HepG2 (cell line): ENCODE results near the gene KRTAP4-7. TPM values are rescaled to one million over a fixed set of nuclear protein-coding genes. Genes with fewer than 3 reads are reported as not detected.
"Not testable (repeated sequence)": the region's sequence is repeated elsewhere in the genome, so short reads cannot be mapped to it uniquely, and the experiment has no call there.

Experiments used
- ATAC-seq: fragments of 200-7000 bp; cut with Tn5 transposase; 3 replicates; pipeline ENCODE4 v1.9.1; 2020; ENCODE audit warnings: mild to moderate bottlenecking, moderate library complexity
- BruUV-seq: library from RNA; stranded (reverse); fragments of 400-500 nt; replicated peaks from 2 replicates; lab custom pipeline; 2021; lab: Mats Ljungman, UMichigan
- CTCF ChIA-PET: fragments of 300-600 bp; formaldehyde crosslinking; extraction: SDS; loops from one replicate; lab custom pipeline; 2021; ENCODE audit warnings: low total read pairs, inconsistent platforms, low intra/inter-chr PET ratio; lab: Yijun Ruan, JAX
- POLR2A ChIA-PET: fragments of 350-600 bp; sonication (Branson Sonifier 250); formaldehyde crosslinking; loops from one replicate; lab custom pipeline; 2020; ENCODE audit warnings: antibody characterized with exemption, inconsistent platforms; lab: Yijun Ruan, JAX
- DNase-seq: peaks from one replicate; pipeline ENCODE4 v3.0.0-alpha.2; 2015; ENCODE audit warnings: low spot score
- FAIRE-seq: peaks from 3 replicates; lab custom pipeline; 2011; peaks lifted over from hg19 to GRCh38; lab: Jason Lieb, UNC
- H2AFZ ChIP-seq: one replicate; pipeline ENCODE4 v1.6.1; 2011; ENCODE audit warnings: low read length, inconsistent platforms
- H3K27ac ChIP-seq: fragments of 300-600 bp; 3 replicates; pipeline ENCODE4 v1.8.0; 2011; ENCODE audit warnings: mixed run types, mild to moderate bottlenecking, mixed read lengths, low read length, inconsistent platforms; ENCODE audit not compliant: insufficient read depth; ENCODE audit errors: extremely low read length
- H3K27me3 ChIP-seq, 2 experiments: fragments of 200-600 bp in 1 of 2; 2 replicates in 1 of 2; 3 replicates in 1 of 2; pipeline versions ENCODE4 v1.6.0 to v1.8.0; 2011; ENCODE audit warnings: low read length in 2 of 2, mild to moderate bottlenecking in 2 of 2, moderate library complexity in 2 of 2, inconsistent platforms in 1 of 2; ENCODE audit not compliant: insufficient read depth in 2 of 2, control insufficient read depth in 1 of 2
- H3K36me3 ChIP-seq, 2 experiments: fragments of 200-600 bp in 1 of 2; replicated peaks in 1 of 2; 2 replicates in 1 of 2; 3 replicates in 1 of 2; pipeline versions ENCODE4 v1.5.1 to v1.8.0; 2011; ENCODE audit warnings: low read length in 2 of 2, inconsistent platforms in 1 of 2; ENCODE audit not compliant: insufficient read depth in 2 of 2, control insufficient read depth in 1 of 2
- H3K4me1 ChIP-seq: 2 replicates; pipeline ENCODE4 v1.5.1; 2012; ENCODE audit warnings: low read length, inconsistent platforms; ENCODE audit not compliant: insufficient read depth
- H3K4me2 ChIP-seq: 2 replicates; pipeline ENCODE4 v1.6.0; 2011; ENCODE audit warnings: low read depth, low read length, inconsistent platforms
- H3K4me3 ChIP-seq, 3 experiments: fragments of 200-600 bp in 1 of 3; sonication (generic), shearing (Covaris generic) in 1 of 3; replicated peaks in 1 of 3; 2 replicates each; pipeline ENCODE4 v1.5.1; 2011 to 2016; ENCODE audit warnings: low read length in 3 of 3, inconsistent platforms in 2 of 3, low read depth in 2 of 3, mild to moderate bottlenecking in 2 of 3, control low read depth in 1 of 3, mixed read lengths in 1 of 3; ENCODE audit not compliant: insufficient read depth in 1 of 3
- H3K79me2 ChIP-seq: one replicate; pipeline ENCODE4 v1.6.1; 2011; ENCODE audit warnings: low read length, inconsistent platforms; ENCODE audit not compliant: insufficient read depth
- H3K9ac ChIP-seq: 2 replicates; pipeline ENCODE4 v1.6.0; 2011; ENCODE audit warnings: mild to moderate bottlenecking, low read depth, low read length, inconsistent platforms; ENCODE audit not compliant: insufficient read depth
- H3K9me3 ChIP-seq: 2 replicates; pipeline ENCODE4 v1.5.1; 2012; ENCODE audit warnings: mild to moderate bottlenecking, low read length
- H4K20me1 ChIP-seq: 2 replicates; pipeline ENCODE4 v1.6.0; 2011; ENCODE audit warnings: inconsistent platforms, mild to moderate bottlenecking, low read length, moderate library complexity; ENCODE audit not compliant: insufficient read depth
- NFE2L2 ChIP-seq: fragments of 150-350 bp; IDR thresholded peaks from 2 replicates; pipeline ENCODE4 v1.6.1; 2014; ENCODE audit warnings: low read length
- NR2F2 ChIP-seq: IDR thresholded peaks from 2 replicates; pipeline ENCODE4 v1.6.1; 2012; ENCODE audit warnings: low read depth, inconsistent platforms, borderline replicate concordance
- PRPF4 ChIP-seq: fragments of 200-400 bp; formaldehyde crosslinking; IDR thresholded peaks from 2 replicates; pipeline ENCODE4 v1.6.1; 2016; ENCODE audit warnings: low read length, low read depth; ENCODE audit not compliant: poor library complexity, severe bottlenecking
- SOX13 ChIP-seq, 3 experiments: fragments of 450-650 bp in 1 of 3; sonication (generic) in 1 of 3; formaldehyde crosslinking in 1 of 3; IDR thresholded peaks in 2 of 3; conservative IDR thresholded peaks in 1 of 3; 2 replicates each; pipeline versions ENCODE4 v1.5.0 to v1.6.1; 2016 to 2020; ENCODE audit warnings: antibody characterized with exemption in 1 of 3, mild to moderate bottlenecking in 1 of 3, missing compliant biosample characterization in 1 of 3, missing genetic modification reagents in 1 of 3, moderate library complexity in 1 of 3
- TBX3 ChIP-seq: fragments of 450-650 bp; IDR thresholded peaks from 2 replicates; pipeline ENCODE4 v1.6.1; 2017; ENCODE audit warnings: antibody characterized with exemption, mild to moderate bottlenecking, inconsistent platforms, borderline replicate concordance
- ZNF101 ChIP-seq: sonication (generic); formaldehyde crosslinking; IDR thresholded peaks from 2 replicates; pipeline ENCODE4 v1.4.0; 2020; ENCODE audit warnings: mild to moderate bottlenecking, low read depth, missing genetic modification reagents, borderline replicate concordance
- ZNF292 ChIP-seq: sonication (generic); formaldehyde crosslinking; IDR thresholded peaks from 2 replicates; pipeline ENCODE4 v1.8.1; 2022; ENCODE audit warnings: mild to moderate bottlenecking, low read depth, missing genetic modification reagents, borderline replicate concordance
- ZUFSP ChIP-seq: sonication (generic); formaldehyde crosslinking; IDR thresholded peaks from 2 replicates; pipeline ENCODE4 v1.9.0; 2021; ENCODE audit warnings: missing genetic modification reagents, mild to moderate bottlenecking, borderline replicate concordance
- WGBS: methylation state at CpG from one replicate; pipeline ENCODE4 v1.1.6; 2017; ENCODE audit warnings: low lambda C conversion rate; 5-methylcytosine and 5-hydroxymethylcytosine counted together
- in situ Hi-C: cut with HindIII; loops from 2 replicates; pipeline ENCODE4 v1.10.0; 2017; ENCODE audit warnings: low pct_unique_long_range_greater_than_20kb; ENCODE audit not compliant: extremely low pct_ligation_motif_present
- intact Hi-C: fragments of 100-400 bp; cut with micrococcal nuclease; formaldehyde crosslinking; loops from one replicate; pipeline ENCODE4 v1.10.0; 2022; ENCODE audit not compliant: unreplicated experiment
- polyA plus RNA-seq, 8 experiments: library from polyadenylated mRNA; depleted of rRNA in 3 of 8; stranded (reverse) in 7 of 8; unstranded in 1 of 8; fragments of >200 nt; fragmentation: Illumina TruSeq in 4 of 8; extraction: Trizol in 4 of 8; gene quantifications; 2 replicates each; pipeline versions ENCODE4 v1.2.1 to v1.2.3, GENCODE V29; 2011 to 2016; ENCODE audit warnings: low read depth in 4 of 8, missing spikeins in 1 of 8, mixed read lengths in 1 of 8; ENCODE audit not compliant: insufficient read depth in 1 of 8
- total RNA-seq, 5 experiments: library from RNA; depleted of rRNA; stranded (reverse); fragments of >200 nt; fragmentation: Illumina TruSeq; extraction: Trizol; gene quantifications; 2 replicates each; pipeline ENCODE4 v1.2.3, GENCODE V29; 2016; ENCODE audit warnings: low read depth in 1 of 5
- TF ChIP-seq, protein P1 (sequence below): sonication (generic); formaldehyde crosslinking; IDR thresholded peaks from 2 replicates; pipeline ENCODE4 v1.5.0; 2020; ENCODE audit warnings: mild to moderate bottlenecking, missing genetic modification reagents

KRTAP4-7 gene
- total and polyA plus RNA-seq, 2 of the 13 experiments (the other 11 are each of a cell fraction or from before 2014, with no cell fraction given), result not detected

- no TSS peak for BruUV-seq
- no peak for FAIRE-seq
These were observed 29.9 kb upstream of the KRTAP4-7 start for GRCh38 chr17:41054025-41054424.

DNA sequence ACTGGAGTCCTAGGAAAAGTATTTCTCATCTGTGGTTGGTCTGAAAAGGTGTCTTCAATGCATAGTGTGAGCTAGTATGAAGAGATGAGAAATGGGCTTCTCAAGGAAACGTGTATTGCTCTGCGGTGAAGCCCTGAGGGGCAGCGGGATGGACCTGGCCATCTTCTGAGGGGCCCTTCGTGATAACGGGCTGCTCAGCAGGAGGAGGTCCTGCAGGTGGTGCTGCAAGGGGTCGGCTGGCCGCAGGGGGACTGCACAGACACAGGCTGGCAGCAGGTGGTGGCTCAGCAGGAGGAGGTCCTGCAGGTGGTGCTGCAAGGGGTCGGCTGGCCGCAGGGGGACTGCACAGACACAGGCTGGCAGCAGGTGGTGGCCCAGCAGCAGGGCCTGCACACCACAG lies 29.4 kb upstream of the KRTAP4-7 start:
- H3K27ac ChIP-seq, H3K4me2 ChIP-seq, FAIRE-seq, H3K9me3 ChIP-seq, H3K9ac ChIP-seq, intact Hi-C loops, H2AFZ ChIP-seq, H3K27me3 ChIP-seq, H3K36me3 ChIP-seq, BruUV-seq, H3K4me3 ChIP-seq, H4K20me1 ChIP-seq, H3K79me2 ChIP-seq, ATAC-seq, POLR2A ChIA-PET, CTCF ChIA-PET, DNase-seq: not testable (repeated sequence)
- in situ Hi-C loops, result loop anchor here (10.0 kb wide), 1 partner anchor 100 kb away; no protein-coding TSS in a partner anchor
- 88% methylated on average over 7 of the region's 9 CpGs for WGBS
- H3K4me1 ChIP-seq, result peaks cover 18% of the 10 kb centered on the region

More at GRCh38 chr17:41054025-41054424, 29.9 kb upstream of the KRTAP4-7 start:
- H3K9ac ChIP-seq, result no peak overlapping the region
- no peak overlapping the region for H3K4me3 ChIP-seq
- intact Hi-C loops (no loop called here), in situ Hi-C loops (loop anchor here (10.0 kb wide), 1 partner anchor 99 kb away; no protein-coding TSS in a partner anchor)
- DNase-seq (no peak), ATAC-seq (no peak)
- no peak overlapping the region for H3K4me2 ChIP-seq
- 95% methylated on average over 4 of the region's 4 CpGs for WGBS
- no peaks in the 10 kb centered on the region for H3K79me2 ChIP-seq
- no peak overlapping the region for H3K27ac ChIP-seq
- no peak overlapping the region for H2AFZ ChIP-seq
- H4K20me1 ChIP-seq, result no peaks in the 10 kb centered on the region
- H3K27me3 ChIP-seq, result no peaks in the 10 kb centered on the region
- ChIA-PET POLR2A (no interaction called here), CTCF (no interaction called here)
- no peaks in the 10 kb centered on the region for H3K36me3 ChIP-seq
- TF ChIP-seq TBX3 (no peak), NR2F2 (no peak), ZNF292 (CRISPR knock-in tag) (no peak), ZUFSP (CRISPR knock-in tag) (no peak), PRPF4 (no peak), NFE2L2 (no peak), ZNF101 (CRISPR knock-in tag) (no peak), SOX13 (IDR thresholded peaks at IDR 0.05) (no peak), SOX13 (CRISPR knock-in tag; conservative IDR thresholded peaks at IDR 0.05 in 1 of 2, IDR thresholded peaks at IDR 0.05 in 1 of 2) (no peak)
- TF ChIP-seq, protein P1, sequence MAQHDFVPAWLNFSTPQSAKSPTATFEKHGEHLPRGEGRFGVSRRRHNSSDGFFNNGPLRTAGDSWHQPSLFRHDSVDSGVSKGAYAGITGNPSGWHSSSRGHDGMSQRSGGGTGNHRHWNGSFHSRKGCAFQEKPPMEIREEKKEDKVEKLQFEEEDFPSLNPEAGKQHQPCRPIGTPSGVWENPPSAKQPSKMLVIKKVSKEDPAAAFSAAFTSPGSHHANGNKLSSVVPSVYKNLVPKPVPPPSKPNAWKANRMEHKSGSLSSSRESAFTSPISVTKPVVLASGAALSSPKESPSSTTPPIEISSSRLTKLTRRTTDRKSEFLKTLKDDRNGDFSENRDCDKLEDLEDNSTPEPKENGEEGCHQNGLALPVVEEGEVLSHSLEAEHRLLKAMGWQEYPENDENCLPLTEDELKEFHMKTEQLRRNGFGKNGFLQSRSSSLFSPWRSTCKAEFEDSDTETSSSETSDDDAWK (CRISPR knock-in tag), result no peak
- no peaks in the 10 kb centered on the region for H3K9me3 ChIP-seq
- peaks cover 15% of the 10 kb centered on the region for H3K4me1 ChIP-seq
